ENCODE data around the gene ZNF841. TPM values are rescaled to one million over a fixed set of nuclear protein-coding genes. Genes with fewer than 3 reads are reported as not detected.

Gene ZNF841
- total RNA-seq, 4 donors from 2014 or later: 18.7 to 26.8 (median 20.4) TPM

DNA sequence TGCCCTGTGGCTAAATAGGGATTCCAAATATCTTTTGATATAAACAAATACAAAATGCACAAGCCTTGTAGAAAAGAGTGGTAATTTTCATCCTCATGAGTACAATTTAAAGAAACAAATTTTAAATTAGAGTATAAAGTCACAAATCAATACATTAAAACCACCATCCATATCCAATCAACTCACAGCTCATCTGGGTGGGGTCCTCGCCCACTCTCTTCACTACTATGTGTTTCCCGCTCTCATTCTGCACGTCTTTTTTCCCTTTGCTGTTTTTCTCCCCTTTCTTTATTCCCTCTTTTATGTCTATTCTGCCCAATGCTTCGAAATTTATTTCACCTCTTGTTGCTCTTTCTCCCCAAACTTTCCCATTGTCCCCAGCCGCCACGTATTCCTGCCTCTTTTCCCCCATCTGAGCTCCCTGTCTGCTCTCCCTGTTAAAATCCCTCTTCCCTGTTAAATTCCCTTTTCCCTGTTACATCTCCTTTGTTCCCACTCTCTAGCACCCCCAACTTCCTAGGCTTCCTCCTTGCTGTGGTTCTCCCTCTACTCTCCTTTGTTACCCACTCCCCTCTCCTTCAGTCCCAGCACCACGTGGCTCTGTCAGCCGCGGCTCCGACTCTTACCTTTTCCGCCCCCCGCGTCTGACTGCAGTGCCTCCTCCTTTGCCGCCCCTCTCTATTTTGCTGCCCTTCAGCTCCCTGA is 42.9 kb upstream of the ZNF841 start:
- TF ChIP-seq, protein P1, sequence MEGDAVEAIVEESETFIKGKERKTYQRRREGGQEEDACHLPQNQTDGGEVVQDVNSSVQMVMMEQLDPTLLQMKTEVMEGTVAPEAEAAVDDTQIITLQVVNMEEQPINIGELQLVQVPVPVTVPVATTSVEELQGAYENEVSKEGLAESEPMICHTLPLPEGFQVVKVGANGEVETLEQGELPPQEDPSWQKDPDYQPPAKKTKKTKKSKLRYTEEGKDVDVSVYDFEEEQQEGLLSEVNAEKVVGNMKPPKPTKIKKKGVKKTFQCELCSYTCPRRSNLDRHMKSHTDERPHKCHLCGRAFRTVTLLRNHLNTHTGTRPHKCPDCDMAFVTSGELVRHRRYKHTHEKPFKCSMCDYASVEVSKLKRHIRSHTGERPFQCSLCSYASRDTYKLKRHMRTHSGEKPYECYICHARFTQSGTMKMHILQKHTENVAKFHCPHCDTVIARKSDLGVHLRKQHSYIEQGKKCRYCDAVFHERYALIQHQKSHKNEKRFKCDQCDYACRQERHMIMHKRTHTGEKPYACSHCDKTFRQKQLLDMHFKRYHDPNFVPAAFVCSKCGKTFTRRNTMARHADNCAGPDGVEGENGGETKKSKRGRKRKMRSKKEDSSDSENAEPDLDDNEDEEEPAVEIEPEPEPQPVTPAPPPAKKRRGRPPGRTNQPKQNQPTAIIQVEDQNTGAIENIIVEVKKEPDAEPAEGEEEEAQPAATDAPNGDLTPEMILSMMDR (IDR thresholded peaks at IDR 0.05; ENCODE audit: low read depth): no peak

DNA sequence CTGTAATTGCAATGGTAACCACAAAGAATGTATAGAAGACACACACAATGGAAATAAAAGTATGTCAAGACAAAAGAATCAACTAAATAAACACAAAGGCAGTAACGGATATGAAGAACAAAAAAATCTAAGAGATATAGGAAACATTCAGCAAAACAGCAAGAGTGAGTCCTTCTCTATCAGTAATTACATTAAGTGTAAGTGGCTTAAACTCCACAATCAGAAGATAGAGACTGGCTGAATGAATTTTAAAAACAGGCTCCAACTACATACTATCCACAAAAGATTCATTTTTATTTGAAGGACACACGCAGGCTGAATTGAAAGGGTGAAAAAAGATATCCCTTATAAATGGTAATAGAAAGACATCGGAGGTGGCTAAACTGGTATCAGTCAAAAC is 24.7 kb upstream of the ZNF841 start:
- TF ChIP-seq, protein P1 (IDR thresholded peaks at IDR 0.05; ENCODE audit: low read depth): no peak

DNA sequence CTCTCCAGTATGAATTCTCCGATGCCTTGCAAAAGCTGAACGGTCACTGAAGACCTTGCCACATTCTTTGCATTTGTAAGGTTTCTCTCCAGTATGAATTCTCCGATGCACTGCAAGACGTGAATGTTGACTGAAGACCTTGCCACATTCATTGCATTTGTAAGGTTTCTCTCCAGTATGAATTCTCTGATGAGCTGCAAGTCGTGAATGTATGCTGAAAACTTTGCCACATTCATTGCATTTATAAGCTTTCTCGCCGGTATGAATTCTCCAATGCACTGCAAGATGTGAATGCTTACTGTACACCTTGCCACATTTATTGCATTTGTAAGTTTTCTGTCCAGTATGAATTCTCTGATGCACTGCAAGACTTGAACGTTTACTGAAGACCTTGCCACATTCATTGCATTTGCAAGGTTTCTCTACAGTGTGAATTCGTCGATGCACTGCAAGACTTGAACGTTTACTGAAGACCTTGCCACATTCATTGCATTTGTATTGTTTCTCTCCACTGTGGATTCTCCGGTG is 20.0 kb upstream of the ZNF841 start:
- TF ChIP-seq, protein P1 (IDR thresholded peaks at IDR 0.05; ENCODE audit: low read depth): no peak

DNA sequence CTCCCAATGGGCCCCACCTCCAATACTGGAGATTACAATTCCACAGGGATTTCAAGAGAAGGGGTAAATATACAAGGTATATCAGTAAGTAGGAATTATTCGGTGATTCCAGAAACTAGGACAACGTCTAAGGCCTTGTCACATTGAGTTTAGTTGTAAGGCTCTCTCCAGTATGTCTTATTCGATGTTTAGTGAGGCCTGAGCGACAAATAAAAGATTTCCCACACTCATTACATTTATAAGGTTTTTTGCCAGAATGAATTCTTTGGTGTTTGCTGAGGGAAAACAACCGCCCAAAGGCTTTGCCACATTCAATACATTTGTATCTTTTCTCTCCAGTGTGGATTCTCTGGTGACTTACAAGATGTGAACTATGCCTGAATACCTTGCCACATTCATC is 19.1 kb upstream of the ZNF841 start:
- TF ChIP-seq, protein P1 (IDR thresholded peaks at IDR 0.05; ENCODE audit: low read depth): no peak

DNA sequence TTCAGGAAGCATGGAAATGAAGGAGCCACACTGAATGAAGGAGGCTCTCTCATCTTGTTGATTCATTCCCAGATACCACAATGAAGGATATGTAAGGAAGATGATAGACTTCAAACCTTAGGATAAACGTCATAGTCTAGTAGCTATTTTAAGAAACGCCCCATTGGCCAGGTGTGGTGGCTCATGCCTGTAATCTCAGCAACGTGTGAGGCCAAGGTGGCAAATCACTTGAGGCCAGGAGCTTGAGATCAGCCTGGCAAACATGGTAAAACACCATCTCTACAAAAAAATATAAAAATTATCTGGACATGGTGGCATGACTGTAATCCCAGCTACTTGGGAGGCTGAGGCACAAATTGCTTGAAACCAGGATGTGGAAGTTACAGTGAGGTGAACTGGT is 17.1 kb upstream of the ZNF841 start:
- TF ChIP-seq, protein P1 (IDR thresholded peaks at IDR 0.05; ENCODE audit: low read depth): no peak

DNA sequence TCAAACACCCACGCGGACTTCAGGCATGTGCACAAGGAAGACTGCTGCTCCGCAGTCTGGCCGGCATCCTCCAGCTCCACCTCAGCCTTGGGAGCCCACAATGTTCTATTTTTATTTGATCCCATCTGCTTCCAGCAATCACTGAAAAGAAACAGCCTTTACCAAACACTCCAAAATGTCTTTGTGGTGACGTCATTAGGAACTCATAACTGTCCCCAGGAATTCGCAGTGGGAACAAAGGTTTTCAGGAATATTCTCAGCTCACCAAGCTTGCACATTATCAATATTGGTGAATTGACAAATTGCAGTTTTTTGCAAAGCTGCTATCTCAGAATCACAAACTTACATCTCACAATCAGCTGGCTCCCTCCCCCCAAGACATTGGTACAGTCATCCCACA is 15.2 kb upstream of the ZNF841 start:
- TF ChIP-seq, protein P1 (IDR thresholded peaks at IDR 0.05; ENCODE audit: low read depth): no peak

DNA sequence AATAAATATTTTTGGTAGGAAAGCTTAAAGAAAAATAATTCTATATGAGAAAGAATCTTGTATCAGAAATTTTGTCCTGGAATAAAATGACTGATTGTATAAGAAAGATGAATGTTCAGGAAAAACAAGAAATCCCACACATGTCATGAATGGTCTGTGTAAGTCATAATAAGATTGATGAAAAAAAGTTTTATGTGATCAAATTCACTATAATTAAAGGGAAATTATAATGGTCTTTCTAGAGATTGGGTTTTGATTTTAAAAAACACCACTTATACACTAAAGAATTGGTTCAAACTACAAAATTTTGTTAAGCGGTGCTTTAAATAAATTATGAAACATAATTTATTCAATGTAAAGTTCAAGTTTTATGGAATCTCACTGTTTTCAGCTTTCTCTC is 7.2 kb upstream of the ZNF841 start:
- TF ChIP-seq, protein P1 (IDR thresholded peaks at IDR 0.05; ENCODE audit: low read depth): no peak

Measured in subcutaneous adipose tissue (tissue), 4 donors.